ENCODE measurements around the gene EFNA2.

GRCh38 chr19:1288226-1288612 lies 2.5 kb downstream of the EFNA2 start:
- TF ChIP-seq CTCF (IDR thresholded peaks at IDR 0.05; ENCODE audit: low read depth, low read length, poor library complexity, severe bottlenecking) (no peak), EZH2phosphoT487 (IDR thresholded peaks at IDR 0.05; ENCODE audit: borderline replicate concordance, low read length) (no peak)

Data from DOHH2 (cell line).